Common myeloid progenitor, CD34-positive (primary cell): Measurements from ENCODE around the gene ZFAND4.
"Not testable (repeated sequence)": the region's sequence is repeated elsewhere in the genome, so short reads cannot be mapped to it uniquely, and the experiment has no call there.

Source experiments
- CTCF ChIA-PET: fragments of 350-600 bp; sonication (Branson Sonifier 250); formaldehyde crosslinking; loops from one replicate; lab custom pipeline; 2021; ENCODE audit warnings: antibody characterized with exemption; lab: Charles Lee
- POLR2A ChIA-PET: fragments of 350-600 bp; sonication (Branson Sonifier 250); formaldehyde crosslinking; loops from one replicate; lab custom pipeline; 2021; ENCODE audit warnings: antibody characterized with exemption; lab: Charles Lee
- DNase-seq, 3 donors: peaks; one replicate each; pipeline versions ENCODE4 v3.0.0 to v3.0.0-alpha.2; 2013
- H3K27ac ChIP-seq, 2 experiments: 1 replicate in 1 of 2; 2 replicates in 1 of 2; pipeline ENCODE4 v1.7.0; 2013; ENCODE audit warnings: inconsistent platforms in 2 of 2, low read length in 2 of 2, mild to moderate bottlenecking in 2 of 2, low read depth in 1 of 2, moderate library complexity in 1 of 2; ENCODE audit not compliant: severe bottlenecking in 2 of 2, insufficient read depth in 1 of 2, poor library complexity in 1 of 2
- H3K27me3 ChIP-seq, 5 experiments: replicated peaks in 2 of 5; 1 replicate in 3 of 5; 2 replicates in 2 of 5; pipeline versions ENCODE4 v1.6.1 to v1.7.0; 2013; ENCODE audit warnings: low read length in 4 of 5, mild to moderate bottlenecking in 2 of 5, moderate library complexity in 2 of 5, inconsistent platforms in 1 of 5; ENCODE audit not compliant: insufficient read depth in 5 of 5, control insufficient read depth in 4 of 5
- H3K36me3 ChIP-seq, 4 experiments: 1 replicate in 2 of 4; 2 replicates in 2 of 4; pipeline versions ENCODE4 v1.6.1 to v1.7.0; 2013; ENCODE audit warnings: low read length in 3 of 4, control low read depth in 1 of 4, mild to moderate bottlenecking in 1 of 4; ENCODE audit not compliant: control insufficient read depth in 4 of 4, insufficient read depth in 4 of 4
- H3K4me1 ChIP-seq, 4 experiments: 1 replicate in 3 of 4; 2 replicates in 1 of 4; pipeline versions ENCODE4 v1.6.1 to v1.7.1; 2013; ENCODE audit warnings: low read length in 3 of 4, mild to moderate bottlenecking in 3 of 4, control low read depth in 1 of 4, inconsistent platforms in 1 of 4, moderate library complexity in 1 of 4; ENCODE audit not compliant: control insufficient read depth in 4 of 4, insufficient read depth in 4 of 4; ENCODE audit errors: control extremely low read depth in 1 of 4
- H3K4me3 ChIP-seq, 7 experiments: 1 replicate in 4 of 7; 2 replicates in 3 of 7; pipeline versions ENCODE4 v1.5.1 to v1.7.0; 2013; ENCODE audit warnings: mild to moderate bottlenecking in 7 of 7, low read length in 6 of 7, moderate library complexity in 6 of 7, inconsistent platforms in 2 of 7, low read depth in 2 of 7, control low read depth in 1 of 7; ENCODE audit not compliant: insufficient read depth in 4 of 7, control insufficient read depth in 1 of 7; ENCODE audit errors: extremely low read depth in 1 of 7
- H3K9me3 ChIP-seq, 5 experiments: 1 replicate in 4 of 5; 2 replicates in 1 of 5; pipeline versions ENCODE4 v1.6.1 to v1.7.1; 2013; ENCODE audit warnings: low read length in 4 of 5, mild to moderate bottlenecking in 2 of 5, inconsistent platforms in 1 of 5, low read depth in 1 of 5, moderate library complexity in 1 of 5; ENCODE audit not compliant: control insufficient read depth in 4 of 5, insufficient read depth in 2 of 5; ENCODE audit errors: control extremely low read depth in 1 of 5
- WGBS: methylation state at CpG from one replicate; pipeline ENCODE4 v1.1.5; 2013; ENCODE audit not compliant: insufficient coverage; 5-methylcytosine and 5-hydroxymethylcytosine counted together

ZFAND4 gene

DNA sequence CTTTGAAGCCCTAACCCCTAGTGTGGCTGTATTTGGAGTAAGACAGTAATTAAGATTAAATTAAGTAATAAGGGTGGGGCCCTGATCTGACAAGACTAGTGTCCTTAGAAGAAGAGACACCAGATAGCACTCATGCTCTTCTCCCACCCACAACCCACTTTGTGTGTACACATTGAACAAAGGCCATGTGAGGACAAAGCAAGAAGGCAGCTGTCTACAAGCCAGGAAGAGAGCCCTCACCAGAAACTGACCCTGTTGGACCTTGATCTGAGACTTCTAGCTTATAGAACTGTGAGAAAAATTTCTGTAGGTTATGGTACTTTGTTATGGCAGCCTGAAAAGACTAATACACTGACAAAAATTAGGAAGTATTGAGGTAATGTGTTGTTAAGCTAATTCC is 59.8 kb downstream of the ZFAND4 start:
- Histone ChIP-seq H3K27ac (no peak overlapping the region), H3K4me1 (no peaks in the 10 kb centered on the region), H3K36me3 (peaks cover 0 to 46% (median 24%) of the 10 kb centered on the region in 4 experiments), H3K4me3 (no peak overlapping the region), H3K9me3 (peaks cover 0 to 14% (median 0%) of the 10 kb centered on the region in 5 experiments), H3K27me3 (no peaks in the 10 kb centered on the region)
- no peak for DNase-seq
- POLR2A ChIA-PET: interaction anchor here (0.6 kb wide), 1 partner anchor 9 kb away, joined by 4 read pairs; no protein-coding TSS in a partner anchor
- CTCF ChIA-PET: interaction anchor here (2.0 kb wide), 1 partner anchor 151 kb away, joined by 4 read pairs; no protein-coding TSS in a partner anchor

DNA sequence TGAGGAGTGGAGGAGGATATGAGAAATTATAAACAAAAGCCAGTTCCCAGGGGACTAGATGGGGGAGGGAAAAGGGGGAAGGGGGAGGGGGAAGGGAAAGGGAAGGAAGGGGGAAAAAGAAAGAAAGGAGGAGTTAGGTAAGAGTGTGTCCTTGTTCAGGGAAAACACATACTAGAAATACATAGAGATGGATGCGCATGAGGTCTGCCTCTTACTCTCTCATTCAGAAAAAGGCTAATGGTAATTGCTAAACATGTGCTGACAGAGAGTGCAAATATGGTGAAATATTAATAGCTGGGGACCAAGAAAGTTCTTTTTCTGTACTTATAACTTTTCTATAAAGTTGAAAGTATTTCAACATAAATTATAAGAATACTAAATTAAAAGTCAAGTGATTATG is 64.5 kb downstream of the ZFAND4 start:
- Histone ChIP-seq H3K4me3 (no peak overlapping the region), H3K27me3 (no peaks in the 10 kb centered on the region), H3K27ac (no peak overlapping the region), H3K4me1 (no peaks in the 10 kb centered on the region), H3K36me3 (peaks cover 0 to 35% (median 21%) of the 10 kb centered on the region in 4 experiments), H3K9me3 (peaks cover 0 to 14% (median 0%) of the 10 kb centered on the region in 5 experiments)
- no peak for DNase-seq
- ChIA-PET POLR2A (no interaction called here), CTCF (interaction anchor here (1.0 kb wide), 1 partner anchor 10 kb away, joined by 3 read pairs; no protein-coding TSS in a partner anchor)
- 100% methylated on average over 1 of the region's 1 CpG for WGBS

DNA sequence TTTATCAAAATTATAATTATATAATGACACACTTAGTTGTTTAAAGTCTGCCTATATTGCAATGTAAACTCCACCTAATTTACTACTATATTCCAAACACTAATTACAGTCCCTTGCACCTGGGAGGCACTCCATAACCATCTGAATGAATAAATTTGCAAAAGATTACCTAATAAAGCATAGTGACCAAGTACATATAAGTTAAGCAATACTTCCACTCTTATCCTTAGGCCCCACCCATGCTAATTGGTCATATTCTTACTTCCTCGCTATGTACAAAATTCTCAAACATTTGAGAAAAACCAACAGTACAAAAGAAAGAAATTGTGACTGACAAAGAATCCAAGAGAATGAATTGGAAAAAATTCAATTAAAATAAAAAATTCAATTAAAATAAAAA is 65.3 kb downstream of the ZFAND4 start:
- no peak for DNase-seq
- Histone ChIP-seq H3K27ac (no peak overlapping the region), H3K4me1 (no peaks in the 10 kb centered on the region), H3K4me3 (no peak overlapping the region), H3K36me3 (peaks cover 0 to 28% (median 15%) of the 10 kb centered on the region in 4 experiments), H3K27me3 (no peaks in the 10 kb centered on the region), H3K9me3 (peaks cover 0 to 13% (median 0%) of the 10 kb centered on the region in 5 experiments)
- no CpG with 5 or more reads among the region's 1 CpG for WGBS
- ChIA-PET CTCF (interaction anchor here (1.0 kb wide), 1 partner anchor 12 kb away, joined by 5 read pairs; no protein-coding TSS in a partner anchor), POLR2A (no interaction called here)

DNA sequence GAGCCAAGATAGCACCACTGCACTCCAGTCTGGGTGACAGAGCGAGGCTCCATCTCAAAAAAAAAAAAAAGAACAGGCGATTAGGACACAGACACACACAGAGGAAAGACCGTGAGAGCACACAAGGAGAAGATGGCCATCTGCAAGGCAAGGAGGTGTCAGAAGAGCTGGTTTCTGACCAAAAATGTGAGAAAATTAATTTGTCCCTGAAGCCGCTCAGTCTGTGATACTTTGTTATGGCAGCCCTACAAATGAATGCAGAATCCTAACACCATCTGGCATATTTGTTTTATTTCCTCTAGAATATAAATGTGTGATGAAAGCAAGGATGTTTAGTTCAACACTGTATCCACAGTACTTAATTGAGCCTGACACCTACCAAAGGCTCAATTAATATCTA is 69.7 kb downstream of the ZFAND4 start:
- peaks cover 0 to 5% (median 0%) of the 10 kb centered on the region in 4 experiments for H3K4me1 ChIP-seq
- H3K9me3 ChIP-seq: peaks cover 3 to 10% (median 5%) of the 10 kb centered on the region in 5 experiments
- no peaks in the 10 kb centered on the region for H3K27me3 ChIP-seq
- no peaks in the 10 kb centered on the region for H3K36me3 ChIP-seq
- H3K4me3 ChIP-seq: no peak overlapping the region
- POLR2A ChIA-PET: no interaction called here
- DNase-seq: no peak
- no peak overlapping the region for H3K27ac ChIP-seq
- WGBS: 100% methylated on average over 2 of the region's 4 CpGs
- CTCF ChIA-PET: interaction anchor here (3.2 kb wide), 1 partner anchor 138 kb away, joined by 21 read pairs; no protein-coding TSS in a partner anchor

DNA sequence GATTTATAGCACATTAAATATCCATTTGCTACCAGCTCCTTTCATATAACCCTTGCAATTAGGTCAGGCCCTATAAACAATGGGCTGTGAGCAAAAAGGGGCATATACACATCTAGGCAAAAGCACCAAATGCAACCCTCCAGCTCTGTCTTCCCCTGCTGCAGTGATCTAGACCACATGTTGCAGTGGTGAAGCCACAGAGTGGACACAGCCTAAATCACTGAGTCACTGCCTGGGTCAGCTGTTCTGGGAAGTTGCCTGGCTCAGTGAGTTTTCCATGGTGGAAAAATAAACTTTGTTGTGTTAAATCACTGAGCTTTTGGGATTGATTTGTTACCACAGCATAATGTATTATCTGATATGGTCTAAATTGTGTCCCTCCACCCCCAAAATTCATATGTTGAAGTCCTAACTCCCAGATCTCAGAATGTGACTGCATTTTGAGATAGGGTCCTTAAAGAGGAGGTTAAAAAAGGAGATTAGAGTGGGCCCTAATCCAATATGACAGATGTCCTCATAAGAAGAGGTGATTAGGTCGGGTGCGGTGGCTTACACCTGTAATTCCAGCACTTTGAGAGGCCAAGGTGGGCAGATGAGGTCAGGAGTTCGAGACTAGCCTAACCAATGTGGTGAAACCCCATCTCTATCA is 70.4 kb downstream of the ZFAND4 start:
- DNase-seq: no peak
- no peaks in the 10 kb centered on the region for H3K27me3 ChIP-seq
- no peaks in the 10 kb centered on the region for H3K36me3 ChIP-seq
- H3K4me3 ChIP-seq: no peak overlapping the region
- ChIA-PET POLR2A (interaction anchor here (0.6 kb wide), 1 partner anchor 26 kb away, joined by 3 read pairs; no protein-coding TSS in a partner anchor), CTCF (interaction anchor here (1.3 to 3.2 kb wide), 2 partner anchors 78 to 137 kb away, joined by 3 to 21 read pairs; no protein-coding TSS in a partner anchor)
- H3K4me1 ChIP-seq: peaks cover 0 to 5% (median 0%) of the 10 kb centered on the region in 4 experiments
- H3K9me3 ChIP-seq: peaks cover 3 to 10% (median 5%) of the 10 kb centered on the region in 5 experiments
- WGBS: 100% methylated on average over 2 of the region's 3 CpGs
- H3K27ac ChIP-seq: no peak overlapping the region

DNA sequence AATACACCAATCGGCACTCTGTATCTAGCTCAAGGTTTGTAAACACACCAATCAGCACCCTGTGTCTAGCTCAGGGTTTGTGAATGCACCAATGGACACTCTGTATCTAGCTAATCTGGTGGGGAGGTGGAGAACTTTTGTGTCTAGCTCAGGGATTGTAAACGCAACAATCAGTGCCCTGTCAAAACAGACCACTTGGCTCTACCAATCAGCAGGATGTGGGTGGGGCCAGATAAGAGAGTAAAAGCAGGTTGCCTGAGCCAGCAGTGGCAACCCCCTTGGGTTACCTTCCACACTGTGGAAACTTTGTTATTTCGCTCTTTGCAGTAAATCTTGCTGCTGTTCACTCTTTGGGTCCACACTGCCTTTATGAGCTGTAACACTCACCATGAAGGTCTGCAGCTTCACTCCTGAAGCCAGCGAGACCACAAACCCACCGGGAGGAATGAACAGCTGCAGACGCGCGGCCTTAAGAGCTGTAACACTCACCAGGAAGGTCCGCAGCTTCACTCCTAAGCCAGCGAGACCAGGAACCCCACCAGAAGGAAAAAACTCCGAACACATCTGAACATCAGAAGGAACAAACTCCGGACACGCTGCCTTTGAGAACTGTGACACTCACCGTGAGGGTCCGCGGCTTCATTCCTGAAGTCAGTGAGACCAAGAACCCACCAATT is 71.2 kb downstream of the ZFAND4 start:
- Histone ChIP-seq H3K9me3 (peaks cover 3 to 10% (median 5%) of the 10 kb centered on the region in 5 experiments), H3K4me3 (peak overlapping the region in 1 of 7 experiments; percentile 64)
- H3K4me1 ChIP-seq, H3K27ac ChIP-seq, H3K27me3 ChIP-seq, H3K36me3 ChIP-seq, DNase-seq: not testable (repeated sequence)
- WGBS: 98% methylated on average over 13 of the region's 16 CpGs
- ChIA-PET CTCF (interaction anchor here (0.8 to 3.2 kb wide), 5 partner anchors 55 to 136 kb away, joined by 3 to 21 read pairs (median 5); partner anchors contain the start of gene ZFAND4), POLR2A (interaction anchor here (0.6 kb wide), 1 partner anchor 25 kb away, joined by 3 read pairs; no protein-coding TSS in a partner anchor)
